Upper lobe of left lung (tissue), 6 donors: ENCODE data around the gene SLC44A4. TPM values are rescaled to one million over a fixed set of nuclear protein-coding genes. Genes with fewer than 3 reads are reported as not detected.
"Not testable (repeated sequence)": the region's sequence is repeated elsewhere in the genome, so short reads cannot be mapped to it uniquely, and the experiment has no call there.

Experiments
- ATAC-seq, 2 donors: fragments of 200-7000 bp; cut with Tn5 transposase; one replicate each; pipeline ENCODE4 v1.9.1; 2022; ENCODE audit warnings: mild to moderate bottlenecking in 2 of 2, moderate library complexity in 2 of 2; ENCODE audit not compliant: low FRiP score in 2 of 2
- DNase-seq, 2 donors: peaks; one replicate each; pipeline ENCODE4 v3.0.0-alpha.2; 2019 to 2020
- H3K27ac ChIP-seq, 4 donors: fragments of 200-600 bp; sonication (generic); one replicate each; pipeline ENCODE4 v1.5.1; 2016 to 2019
- H3K27me3 ChIP-seq, 4 donors: fragments of 200-600 bp; sonication (generic); one replicate each; pipeline ENCODE4 v1.5.1; 2017 to 2019
- H3K36me3 ChIP-seq, 4 donors: fragments of 200-600 bp; sonication (generic); one replicate each; pipeline ENCODE4 v1.5.1; 2016 to 2019
- H3K4me1 ChIP-seq, 4 donors: fragments of 200-600 bp; sonication (generic); one replicate each; pipeline ENCODE4 v1.5.1; 2018 to 2019
- H3K4me3 ChIP-seq, 4 donors: fragments of 200-600 bp; sonication (generic); one replicate each; pipeline ENCODE4 v1.5.1; 2017 to 2019; ENCODE audit warnings: mild to moderate bottlenecking in 2 of 4, moderate library complexity in 1 of 4
- H3K9me3 ChIP-seq, 4 donors: fragments of 200-600 bp; sonication (generic); one replicate each; pipeline ENCODE4 v1.5.1; 2018 to 2019
- EP300 ChIP-seq, 4 donors: sonication (generic); formaldehyde crosslinking; IDR thresholded peaks; one replicate each; pipeline ENCODE4 v1.5.1; 2017; ENCODE audit warnings: antibody characterized with exemption in 4 of 4, control low read depth in 2 of 4
- POLR2A ChIP-seq, 4 donors: fragments of 450-650 bp; IDR thresholded peaks; one replicate each; pipeline ENCODE4 v1.5.1; 2016 to 2017; ENCODE audit warnings: antibody characterized with exemption in 4 of 4, mild to moderate bottlenecking in 2 of 4
- POLR2AphosphoS5 ChIP-seq, 2 donors: sonication (generic); formaldehyde crosslinking; IDR thresholded peaks; one replicate each; pipeline ENCODE4 v1.5.1; 2017; ENCODE audit warnings: antibody characterized with exemption in 2 of 2
- WGBS, 2 donors: methylation state at CpG; one replicate each; pipeline ENCODE4 v1.1.5; 2017 to 2018; 5-methylcytosine and 5-hydroxymethylcytosine counted together
- total RNA-seq, 6 donors: library from RNA; depleted of rRNA in 4 of 6; stranded (reverse); fragments of >200 nt in 4 of 6; gene quantifications; one replicate each; pipeline versions ENCODE4 v1.1.0 to v1.2.1, GENCODE V29; 2016 to 2021
- TF ChIP-seq, protein P1 (sequence below), 6 experiments: fragments of 450-650 bp in 4 of 6; fragments of 200-600 bp in 2 of 6; sonication (generic) in 2 of 6; IDR thresholded peaks; one replicate each; pipeline ENCODE4 v1.5.1; 2016 to 2019; ENCODE audit warnings: antibody characterized with exemption in 6 of 6
- donor health status: DM: no; HTN: no; CAD: no; lungs with moderate emphysema.
- donor health status: DM: no; HTN: yes; CAD: no; lungs with severe emphysema.

The SLC44A4 gene
- total RNA-seq, 6 donors from 2014 or later = 19.1 to 84.2 (median 42.0) TPM

DNA sequence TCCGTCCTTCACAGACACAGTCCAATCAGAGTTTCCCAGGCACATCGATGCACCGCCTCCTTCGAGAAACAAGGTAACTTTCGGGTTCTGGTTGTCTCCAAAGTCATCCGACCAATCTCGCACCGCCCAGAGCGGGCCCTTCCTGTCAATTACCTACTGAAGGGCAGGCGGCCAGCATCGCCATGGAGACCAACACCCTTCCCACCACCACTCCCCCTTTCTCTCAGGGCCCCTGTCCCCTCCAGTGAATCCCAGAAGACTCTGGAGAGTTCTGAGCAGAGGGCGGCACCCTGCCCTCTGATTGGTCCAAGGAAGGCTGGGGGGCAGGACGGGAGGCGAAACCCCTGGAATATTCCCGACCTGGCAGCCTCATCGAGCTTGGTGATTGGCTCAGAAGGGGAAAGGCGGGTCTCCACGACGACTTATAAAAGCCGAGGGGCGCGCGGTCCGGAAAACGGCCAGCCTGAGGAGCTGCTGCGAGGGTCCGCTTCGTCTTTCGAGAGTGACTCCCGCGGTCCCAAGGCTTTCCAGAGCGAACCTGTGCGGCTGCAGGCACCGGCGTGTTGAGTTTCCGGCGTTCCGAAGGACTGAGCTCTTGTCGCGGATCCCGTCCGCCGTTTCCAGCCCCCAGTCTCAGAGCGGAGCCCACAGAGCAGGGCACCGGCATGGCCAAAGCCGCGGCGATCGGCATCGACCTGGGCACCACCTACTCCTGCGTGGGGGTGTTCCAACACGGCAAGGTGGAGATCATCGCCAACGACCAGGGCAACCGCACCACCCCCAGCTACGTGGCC, 51.3 kb downstream of the SLC44A4 start, which contains the start of gene HSPA1B:
HSPA1B (plus strand) TSS at position 453 of the 794 bp plus-strand sequence; CDS start at position 666, 213 bp downstream.
- no peaks in the 10 kb centered on the region for H3K36me3 ChIP-seq
- peaks cover 43 to 57% (median 53%) of the 10 kb centered on the region in 4 donors for H3K4me1 ChIP-seq
- TF ChIP-seq POLR2A (IDR thresholded peaks at IDR 0.05) (peak; percentile 85 to 100 (median 100)), POLR2AphosphoS5 (IDR thresholded peaks at IDR 0.05) (peak; percentile 98 to 100), EP300 (IDR thresholded peaks at IDR 0.05) (peak in 1 of 4 donors; percentile 82)
- TF ChIP-seq, protein P1, sequence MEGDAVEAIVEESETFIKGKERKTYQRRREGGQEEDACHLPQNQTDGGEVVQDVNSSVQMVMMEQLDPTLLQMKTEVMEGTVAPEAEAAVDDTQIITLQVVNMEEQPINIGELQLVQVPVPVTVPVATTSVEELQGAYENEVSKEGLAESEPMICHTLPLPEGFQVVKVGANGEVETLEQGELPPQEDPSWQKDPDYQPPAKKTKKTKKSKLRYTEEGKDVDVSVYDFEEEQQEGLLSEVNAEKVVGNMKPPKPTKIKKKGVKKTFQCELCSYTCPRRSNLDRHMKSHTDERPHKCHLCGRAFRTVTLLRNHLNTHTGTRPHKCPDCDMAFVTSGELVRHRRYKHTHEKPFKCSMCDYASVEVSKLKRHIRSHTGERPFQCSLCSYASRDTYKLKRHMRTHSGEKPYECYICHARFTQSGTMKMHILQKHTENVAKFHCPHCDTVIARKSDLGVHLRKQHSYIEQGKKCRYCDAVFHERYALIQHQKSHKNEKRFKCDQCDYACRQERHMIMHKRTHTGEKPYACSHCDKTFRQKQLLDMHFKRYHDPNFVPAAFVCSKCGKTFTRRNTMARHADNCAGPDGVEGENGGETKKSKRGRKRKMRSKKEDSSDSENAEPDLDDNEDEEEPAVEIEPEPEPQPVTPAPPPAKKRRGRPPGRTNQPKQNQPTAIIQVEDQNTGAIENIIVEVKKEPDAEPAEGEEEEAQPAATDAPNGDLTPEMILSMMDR (IDR thresholded peaks at IDR 0.05) = peak in 2 of 6 experiments; percentile 21 to 25
- ATAC-seq (peak; percentile 94 to 98), DNase-seq (peak; percentile 94 to 100)
- H3K9me3 ChIP-seq = no peaks in the 10 kb centered on the region
- peak within 1 kb of the TSS; percentile 47 to 80 (median 68) for H3K4me3 ChIP-seq
- peak within 1 kb of the TSS; percentile 88 to 99 (median 96) for H3K27ac ChIP-seq
- no peaks in the 10 kb centered on the region for H3K27me3 ChIP-seq
- WGBS, 2 donors = 0% methylated on average over 11 to 38 of the region's 56 CpGs

DNA sequence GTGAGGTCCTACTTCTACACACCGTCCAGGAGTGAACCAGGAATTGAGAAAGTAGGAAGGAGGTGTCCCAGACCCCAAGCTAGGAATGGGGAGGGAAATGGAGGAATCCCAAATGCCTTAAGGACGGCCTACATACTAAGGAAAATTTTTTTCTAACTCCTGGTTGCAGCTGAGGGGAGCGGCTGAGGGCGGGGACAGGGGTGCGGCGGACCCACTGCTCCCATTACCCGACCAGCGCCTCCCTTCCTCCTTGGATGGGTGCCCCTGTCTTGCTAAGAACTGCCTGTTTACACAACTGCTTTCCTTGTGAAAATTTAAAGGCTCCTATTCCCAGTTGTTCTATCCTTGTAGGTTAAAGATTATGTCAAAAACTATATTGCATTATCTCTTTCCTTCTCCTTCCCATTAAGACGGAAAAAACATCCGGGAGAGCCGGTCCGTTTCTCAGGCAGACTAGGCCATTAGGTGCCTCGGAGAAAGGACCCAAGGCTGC, 52.0 kb downstream of the SLC44A4 start:
- H3K4me3 ChIP-seq = peak overlapping the region; percentile 40 to 80 (median 56)
- H3K27me3 ChIP-seq = no peaks in the 10 kb centered on the region
- H3K4me1 ChIP-seq = peaks cover 42 to 55% (median 50%) of the 10 kb centered on the region in 4 donors
- TF ChIP-seq POLR2A (IDR thresholded peaks at IDR 0.05) (peak in 3 of 4 donors; percentile 25 to 85 (median 64)), POLR2AphosphoS5 (IDR thresholded peaks at IDR 0.05) (peak in 1 of 2 donors; percentile 41)
- TF ChIP-seq, protein P1 (IDR thresholded peaks at IDR 0.05) = no peak
- peak overlapping the region; percentile 88 to 99 (median 96) for H3K27ac ChIP-seq
- no peaks in the 10 kb centered on the region for H3K9me3 ChIP-seq
- DNase-seq = peak; percentile 90 to 92
- no peaks in the 10 kb centered on the region for H3K36me3 ChIP-seq
- 0% methylated on average over 13 of the region's 13 CpGs for WGBS, 2 donors
- ATAC-seq = peak; percentile 70 to 81

- Histone ChIP-seq H3K27ac (peak overlapping the region; percentile 88 to 99 (median 96)), H3K27me3 (no peaks in the 10 kb centered on the region), H3K9me3 (no peaks in the 10 kb centered on the region), H3K4me3 (no peak overlapping the region), H3K36me3 (no peaks in the 10 kb centered on the region), H3K4me1 (peaks cover 36 to 53% (median 47%) of the 10 kb centered on the region in 4 donors)
- ATAC-seq = no peak
- TF ChIP-seq EP300 (IDR thresholded peaks at IDR 0.05) (no peak), POLR2AphosphoS5 (IDR thresholded peaks at IDR 0.05) (no peak), POLR2A (IDR thresholded peaks at IDR 0.05) (no peak)
- TF ChIP-seq, protein P1 (IDR thresholded peaks at IDR 0.05) = no peak
- 63 to 72% methylated on average over 4 of the region's 4 CpGs for WGBS, 2 donors
- DNase-seq = no peak
Observed at GRCh38 chr6:31825553-31825952, 53.2 kb downstream of the SLC44A4 start.

DNA sequence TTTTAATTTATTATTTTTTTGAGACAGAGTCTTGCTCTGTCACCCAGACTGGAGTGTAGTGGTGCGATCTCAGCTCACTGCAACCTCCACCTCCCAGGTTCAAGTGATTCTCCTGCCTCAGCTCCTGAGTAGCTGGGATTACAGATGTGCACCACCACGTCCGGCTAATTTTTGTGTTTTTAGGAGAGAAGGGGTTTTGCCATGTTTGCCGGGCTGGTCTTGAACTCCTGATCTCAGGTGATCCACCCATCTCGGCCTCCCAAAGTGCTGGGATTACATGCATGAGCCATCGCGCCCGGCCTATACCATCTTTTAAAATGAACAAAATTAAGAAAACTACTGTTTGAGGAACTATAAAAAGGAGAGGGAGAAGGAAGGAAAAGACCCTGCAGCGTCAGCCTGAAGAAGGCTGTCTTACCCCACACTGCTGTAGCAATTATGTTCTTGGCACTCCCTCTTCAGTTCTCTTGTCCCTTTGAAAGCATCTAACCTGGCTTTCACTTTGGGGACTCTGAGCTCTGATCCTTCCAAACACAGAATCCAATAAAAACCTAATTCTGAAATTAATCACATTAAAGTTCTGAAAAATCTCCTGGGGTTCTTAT, 55.1 kb downstream of the SLC44A4 start:
- H3K27me3 ChIP-seq, DNase-seq, H3K9me3 ChIP-seq, H3K36me3 ChIP-seq, ATAC-seq: not testable (repeated sequence)
- H3K27ac ChIP-seq = peak overlapping the region; percentile 35 to 99 (median 96)
- peaks cover 53 to 71% (median 64%) of the 10 kb centered on the region in 4 donors for H3K4me1 ChIP-seq
- H3K4me3 ChIP-seq = peak overlapping the region in 1 of 4 donors; percentile 55
- WGBS, 2 donors = 65 to 87% methylated on average over 9 of the region's 9 CpGs
